ENCODE results near the gene SORT1. TPM values are rescaled to one million over a fixed set of nuclear protein-coding genes. Genes with fewer than 3 reads are reported as not detected.

Gene SORT1
- total and polyA plus RNA-seq, 2 of the 13 experiments (the other 11 are each of a cell fraction or from before 2014, with no cell fraction given), result 32.4 to 93.0 TPM

GRCh38 chr1:109298666-109299557 lies 98.8 kb downstream of the SORT1 start (continued):
- peak; percentile 66 for TF ChIP-seq FOXK2 (IDR thresholded peaks at IDR 0.05)
- TF ChIP-seq SNAPC5 (CRISPR knock-in tag; IDR thresholded peaks at IDR 0.05; ENCODE audit: borderline replicate concordance), result no peak
- TF ChIP-seq ZNF678 (CRISPR knock-in tag; IDR thresholded peaks at IDR 0.05), result 0 out of 2 replicates have a peak, but pooled peaks have one; percentile 58
- TF ChIP-seq GABPA (IDR thresholded peaks at IDR 0.05; ENCODE audit: low read depth, low read length), result no peak
- TF ChIP-seq GABPA (CRISPR knock-in tag; IDR thresholded peaks at IDR 0.05; ENCODE audit: low read depth), result 0 out of 2 replicates have a peak, but pooled peaks have one; percentile 37
- TF ChIP-seq ZNF691 (CRISPR knock-in tag; IDR thresholded peaks at IDR 0.05; ENCODE audit: borderline replicate concordance, low read depth), result no peak; the same call in 1 of the 2 replicates
- TF ChIP-seq, protein P1, sequence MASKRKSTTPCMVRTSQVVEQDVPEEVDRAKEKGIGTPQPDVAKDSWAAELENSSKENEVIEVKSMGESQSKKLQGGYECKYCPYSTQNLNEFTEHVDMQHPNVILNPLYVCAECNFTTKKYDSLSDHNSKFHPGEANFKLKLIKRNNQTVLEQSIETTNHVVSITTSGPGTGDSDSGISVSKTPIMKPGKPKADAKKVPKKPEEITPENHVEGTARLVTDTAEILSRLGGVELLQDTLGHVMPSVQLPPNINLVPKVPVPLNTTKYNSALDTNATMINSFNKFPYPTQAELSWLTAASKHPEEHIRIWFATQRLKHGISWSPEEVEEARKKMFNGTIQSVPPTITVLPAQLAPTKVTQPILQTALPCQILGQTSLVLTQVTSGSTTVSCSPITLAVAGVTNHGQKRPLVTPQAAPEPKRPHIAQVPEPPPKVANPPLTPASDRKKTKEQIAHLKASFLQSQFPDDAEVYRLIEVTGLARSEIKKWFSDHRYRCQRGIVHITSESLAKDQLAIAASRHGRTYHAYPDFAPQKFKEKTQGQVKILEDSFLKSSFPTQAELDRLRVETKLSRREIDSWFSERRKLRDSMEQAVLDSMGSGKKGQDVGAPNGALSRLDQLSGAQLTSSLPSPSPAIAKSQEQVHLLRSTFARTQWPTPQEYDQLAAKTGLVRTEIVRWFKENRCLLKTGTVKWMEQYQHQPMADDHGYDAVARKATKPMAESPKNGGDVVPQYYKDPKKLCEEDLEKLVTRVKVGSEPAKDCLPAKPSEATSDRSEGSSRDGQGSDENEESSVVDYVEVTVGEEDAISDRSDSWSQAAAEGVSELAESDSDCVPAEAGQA (IDR thresholded peaks at IDR 0.05; ENCODE audit: low read depth), result peak; percentile 67
- TF ChIP-seq, protein P1 (CRISPR knock-in tag; IDR thresholded peaks at IDR 0.05; ENCODE audit: borderline replicate concordance), result 0 out of 2 replicates have a peak, but pooled peaks have one; percentile 8
- no peak for TF ChIP-seq POLR2AphosphoS2 (IDR thresholded peaks at IDR 0.05; ENCODE audit: low read depth, low read length)
- no peak for TF ChIP-seq CHD4 (IDR thresholded peaks at IDR 0.05; ENCODE audit: borderline replicate concordance, low read length)
- peak; percentile 71 for TF ChIP-seq ASH2L (IDR thresholded peaks at IDR 0.05; ENCODE audit: insufficient read length, low read depth, low read length)
- peak; percentile 94; the same call in 1 of the 2 replicates for TF ChIP-seq ZNF232 (CRISPR knock-in tag; IDR thresholded peaks at IDR 0.05; ENCODE audit: borderline replicate concordance)
- no peak for TF ChIP-seq NR1H2 (CRISPR knock-in tag; IDR thresholded peaks at IDR 0.05; ENCODE audit: borderline replicate concordance, low read depth)
- TF ChIP-seq FOXA1 (IDR thresholded peaks at IDR 0.05), result peak; percentile 88; the same call in 1 of the 2 replicates
- TF ChIP-seq FOXA1 (CRISPR knock-in tag; IDR thresholded peaks at IDR 0.05), result peak; percentile 94
- TF ChIP-seq PAWR (CRISPR knock-in tag; IDR thresholded peaks at IDR 0.05; ENCODE audit: borderline replicate concordance), result no peak
- TF ChIP-seq ZNF609 (CRISPR knock-in tag; IDR thresholded peaks at IDR 0.05; ENCODE audit: borderline replicate concordance), result peak; percentile 67; the same call in 1 of the 2 replicates
